Adrenal gland (tissue), 12 donors: ENCODE results near the gene HSD17B2. TPM values are rescaled to one million over a fixed set of nuclear protein-coding genes. Genes with fewer than 3 reads are reported as not detected.
A peak's percentile ranks its signal among the peaks of the same experiment; 100 is the strongest.

Experiments used
- DNase-seq, 7 donors: peaks; one replicate each; pipeline ENCODE4 v3.0.0-alpha.2; 2019 to 2020
- H3K27ac ChIP-seq, 5 donors: fragments of 200-600 bp; sonication (generic) in 4 of 5; 1 replicate in 3 of 5; 2 replicates in 2 of 5; pipeline versions ENCODE4 v1.5.1 to v1.8.0; 2016 to 2020; ENCODE audit warnings: mild to moderate bottlenecking in 1 of 5
- H3K27me3 ChIP-seq: fragments of 200-600 bp; 2 replicates; pipeline ENCODE4 v1.8.0; 2021
- H3K36me3 ChIP-seq, 2 donors: fragments of 200-600 bp; replicated peaks in 1 of 2; 1 replicate in 1 of 2; 2 replicates in 1 of 2; pipeline versions ENCODE4 v1.5.1 to v1.8.0; 2018 to 2022
- H3K4me1 ChIP-seq, 2 donors: fragments of 200-600 bp; replicated peaks in 1 of 2; 1 replicate in 1 of 2; 2 replicates in 1 of 2; pipeline versions ENCODE4 v1.5.1 to v1.8.0; 2018 to 2021
- H3K4me3 ChIP-seq, 4 donors: fragments of 200-600 bp; sonication (generic) in 3 of 4; one replicate each; pipeline ENCODE4 v1.5.1; 2016 to 2018
- H3K9me3 ChIP-seq, 3 donors: fragments of 200-600 bp; sonication (generic) in 1 of 3; replicated peaks in 1 of 3; 1 replicate in 2 of 3; 2 replicates in 1 of 3; pipeline versions ENCODE4 v1.5.1 to v1.8.0; 2016 to 2021
- POLR2A ChIP-seq, 2 donors: fragments of 450-650 bp; IDR thresholded peaks; one replicate each; pipeline ENCODE4 v1.6.1; 2017; ENCODE audit warnings: antibody characterized with exemption in 2 of 2, mild to moderate bottlenecking in 2 of 2, moderate library complexity in 1 of 2
- WGBS, 4 donors: extraction: QIAGEN DNeasy Blood & Tissue Kit in 2 of 4; methylation state at CpG; one replicate each; pipeline versions ENCODE4 v1.1.5 to v1.1.7; 2013 to 2017; 5-methylcytosine and 5-hydroxymethylcytosine counted together
- intact Hi-C, 2 donors: fragments of 100-400 bp; cut with DNase I; formaldehyde crosslinking; loops; one replicate each; pipeline versions ENCODE4 v1.14.1 to v1.15.0; 2022 to 2023
- polyA plus RNA-seq, 3 donors: library from polyadenylated mRNA; stranded (reverse); fragments of 200-250 nt in 2 of 3; fragments of 350-450 nt in 1 of 3; fragmentation: Illumina TruSeq in 1 of 3; extraction: RNeasy Lipid Tissue Mini Kit (QIAGEN cat#74804) in 1 of 3; gene quantifications; one replicate each; pipeline ENCODE4 v1.2.3, GENCODE V29; 2013 to 2014
- total RNA-seq, 9 donors: library from RNA; depleted of rRNA in 4 of 9; stranded (reverse); fragments of >200 nt in 4 of 9; fragments of 120-200 nt in 1 of 9; fragmentation: NEBNext Ultra II Directional in 1 of 9; extraction: Animal tissue kit (Norgen Biotek cat#: 25700) in 1 of 9; gene quantifications; one replicate each; pipeline versions ENCODE4 v1.1.0 to v1.2.4, GENCODE V29; 2013 to 2023
- TF ChIP-seq, protein P1 (sequence below), 6 experiments: fragments of 450-650 bp in 4 of 6; fragments of 200-600 bp in 2 of 6; sonication (generic) in 1 of 6; IDR thresholded peaks; 1 replicate in 5 of 6; 2 replicates in 1 of 6; pipeline versions ENCODE4 v1.5.1 to v1.8.0; 2016 to 2021; ENCODE audit warnings: antibody characterized with exemption in 6 of 6, mild to moderate bottlenecking in 2 of 6, moderate library complexity in 1 of 6
- donor health status: healthy with polysubstance abuse.
- donor health status: Bipolar disorder and iron deficiency.
- donor health status: DM: yes; HTN: yes; CAD: no.
- donor health status: DM: no; HTN: no; CAD: no.
- donor health status: DM: no; HTN: no; CAD: no.
- donor health status: DM: yes; HTN: yes; CAD: no.

HSD17B2 gene
- total and polyA plus RNA-seq, 12 donors: 0.10 to 0.16 TPM; not detected in 10

DNA sequence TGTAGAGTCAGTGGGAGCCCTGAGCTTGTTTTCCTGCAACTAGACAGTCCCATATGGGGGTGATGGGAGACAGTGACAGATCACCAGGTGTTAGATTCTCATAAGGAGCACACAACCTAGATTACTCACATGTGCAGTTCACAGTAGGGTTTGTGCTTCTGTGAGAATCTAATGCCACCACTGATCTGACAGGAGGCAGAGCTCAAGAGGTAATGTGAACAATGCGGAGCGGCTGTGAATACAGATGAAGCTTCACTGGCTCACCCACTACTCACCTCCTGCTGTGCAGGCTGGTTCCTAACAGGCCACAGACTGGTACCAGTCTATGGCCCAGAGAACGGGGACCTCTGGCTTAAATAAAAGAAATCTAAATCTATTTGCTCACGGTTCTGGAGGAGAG lies 10.2 kb upstream of the HSD17B2 start:
- Histone ChIP-seq H3K4me1 (no peaks in the 10 kb centered on the region), H3K27ac (no peak overlapping the region), H3K36me3 (no peaks in the 10 kb centered on the region), H3K4me3 (no peak overlapping the region), H3K9me3 (no peaks in the 10 kb centered on the region), H3K27me3 (no peaks in the 10 kb centered on the region)
- intact Hi-C loops: no loop called here
- TF ChIP-seq, protein P1, sequence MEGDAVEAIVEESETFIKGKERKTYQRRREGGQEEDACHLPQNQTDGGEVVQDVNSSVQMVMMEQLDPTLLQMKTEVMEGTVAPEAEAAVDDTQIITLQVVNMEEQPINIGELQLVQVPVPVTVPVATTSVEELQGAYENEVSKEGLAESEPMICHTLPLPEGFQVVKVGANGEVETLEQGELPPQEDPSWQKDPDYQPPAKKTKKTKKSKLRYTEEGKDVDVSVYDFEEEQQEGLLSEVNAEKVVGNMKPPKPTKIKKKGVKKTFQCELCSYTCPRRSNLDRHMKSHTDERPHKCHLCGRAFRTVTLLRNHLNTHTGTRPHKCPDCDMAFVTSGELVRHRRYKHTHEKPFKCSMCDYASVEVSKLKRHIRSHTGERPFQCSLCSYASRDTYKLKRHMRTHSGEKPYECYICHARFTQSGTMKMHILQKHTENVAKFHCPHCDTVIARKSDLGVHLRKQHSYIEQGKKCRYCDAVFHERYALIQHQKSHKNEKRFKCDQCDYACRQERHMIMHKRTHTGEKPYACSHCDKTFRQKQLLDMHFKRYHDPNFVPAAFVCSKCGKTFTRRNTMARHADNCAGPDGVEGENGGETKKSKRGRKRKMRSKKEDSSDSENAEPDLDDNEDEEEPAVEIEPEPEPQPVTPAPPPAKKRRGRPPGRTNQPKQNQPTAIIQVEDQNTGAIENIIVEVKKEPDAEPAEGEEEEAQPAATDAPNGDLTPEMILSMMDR (IDR thresholded peaks at IDR 0.05): no peak
- no peak for TF ChIP-seq POLR2A (IDR thresholded peaks at IDR 0.05)
- WGBS, 4 donors: 78 to 92% (median 85%) methylated on average over 4 of the region's 4 CpGs
- DNase-seq: no peak

DNA sequence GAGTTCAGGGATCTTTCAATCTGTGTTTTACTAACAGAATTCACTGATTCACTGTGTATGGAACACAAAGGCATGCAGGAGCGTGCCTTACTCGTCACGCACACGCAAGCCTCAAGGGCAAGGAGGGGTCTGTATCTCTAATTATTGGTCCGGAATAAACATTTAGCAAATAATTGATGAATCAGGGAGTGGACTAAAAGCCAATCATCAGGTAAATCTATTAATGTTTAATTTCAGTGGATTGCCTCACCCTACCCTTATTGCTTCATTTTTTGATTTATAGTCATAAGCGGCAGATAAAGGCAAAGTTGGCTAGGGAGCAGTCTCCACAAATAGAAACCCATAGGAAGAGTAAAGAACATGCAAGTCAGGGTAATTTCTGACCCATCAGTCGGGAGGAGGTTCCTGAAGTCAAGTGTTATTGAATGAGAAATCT lies 7.4 kb upstream of the HSD17B2 start:
- H3K4me3 ChIP-seq: no peak overlapping the region
- no peaks in the 10 kb centered on the region for H3K36me3 ChIP-seq
- intact Hi-C loops: no loop called here
- no peaks in the 10 kb centered on the region for H3K27me3 ChIP-seq
- WGBS, 4 donors: 65 to 80% (median 70%) methylated on average over 7 of the region's 7 CpGs
- no peaks in the 10 kb centered on the region for H3K9me3 ChIP-seq
- DNase-seq: no peak
- no peak overlapping the region for H3K27ac ChIP-seq
- TF ChIP-seq, protein P1 (IDR thresholded peaks at IDR 0.05): no peak
- TF ChIP-seq POLR2A (IDR thresholded peaks at IDR 0.05): no peak
- no peaks in the 10 kb centered on the region for H3K4me1 ChIP-seq

DNA sequence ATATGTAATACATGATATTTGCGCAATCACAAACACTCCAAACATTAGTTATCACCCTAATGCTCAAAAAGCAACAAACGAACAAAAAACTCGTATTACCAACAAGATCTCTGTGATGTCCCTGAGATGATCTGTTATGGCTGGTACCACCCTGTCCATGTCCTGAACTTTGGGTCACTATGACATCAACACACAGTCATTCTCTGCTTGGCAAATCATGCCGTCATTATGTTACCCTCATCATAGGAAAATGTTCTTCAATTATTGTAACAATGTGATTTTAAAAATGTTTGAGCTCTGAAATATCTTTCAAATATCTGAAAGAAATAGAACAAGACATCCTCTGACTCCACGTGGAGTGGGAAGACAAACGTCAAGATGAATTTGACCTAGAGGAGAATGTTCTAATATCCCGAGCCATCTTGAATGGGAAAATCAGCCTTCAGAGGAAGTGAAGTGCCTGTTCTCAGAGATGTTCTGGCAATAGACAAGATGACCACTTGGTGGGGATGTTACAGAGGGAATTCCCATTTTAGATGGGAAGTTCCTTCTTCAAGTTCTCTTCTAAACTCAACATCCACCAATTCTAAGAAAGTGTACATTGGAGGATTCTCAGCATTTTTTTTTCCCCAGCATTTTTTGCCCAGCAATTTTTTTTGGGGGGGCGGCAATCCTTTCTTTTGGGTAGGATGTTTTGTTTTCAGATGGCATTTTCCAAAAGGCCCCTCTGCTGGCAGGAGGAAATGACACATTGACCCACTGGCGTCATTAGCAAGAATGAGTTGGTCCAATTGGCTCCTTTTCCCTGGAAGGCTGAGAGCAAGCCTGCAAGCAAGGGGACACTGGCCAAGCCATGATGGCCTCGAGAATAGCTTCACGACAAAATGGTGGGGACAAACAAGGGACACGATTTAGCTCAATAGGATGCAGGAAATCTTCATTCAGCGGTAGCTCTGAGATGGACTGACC lies 3.7 kb upstream of the HSD17B2 start:
- WGBS, 4 donors: 53 to 60% (median 57%) methylated on average over 13 of the region's 13 CpGs

DNA sequence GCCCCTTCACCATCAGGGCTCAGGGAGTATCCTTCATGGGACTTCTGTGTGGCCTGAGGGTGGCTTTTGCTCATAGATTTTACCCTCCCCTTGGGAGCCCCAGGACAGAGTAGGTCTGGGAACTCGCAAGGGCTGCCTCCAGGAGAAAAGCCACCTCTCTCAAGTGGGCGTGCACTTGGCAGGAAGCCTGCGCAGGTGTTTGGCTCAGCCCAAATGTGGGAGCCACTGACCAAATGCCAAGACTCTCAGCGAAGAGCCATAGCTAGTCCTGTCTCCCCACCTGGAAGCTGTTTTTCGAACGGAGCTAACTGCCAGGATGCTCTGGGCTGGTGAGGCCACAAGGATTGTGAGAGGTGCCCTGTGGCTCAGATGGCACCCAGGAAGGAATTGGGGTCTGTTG lies 2.0 kb upstream of the HSD17B2 start:
- TF ChIP-seq POLR2A (IDR thresholded peaks at IDR 0.05): no peak
- TF ChIP-seq, protein P1 (IDR thresholded peaks at IDR 0.05): no peak
- no peak for DNase-seq
- 84 to 88% (median 85%) methylated on average over 4 to 6 of the region's 6 CpGs for WGBS, 4 donors
- Histone ChIP-seq H3K4me1 (no peaks in the 10 kb centered on the region), H3K27me3 (no peaks in the 10 kb centered on the region), H3K36me3 (no peaks in the 10 kb centered on the region), H3K4me3 (no peak overlapping the region), H3K9me3 (no peaks in the 10 kb centered on the region), H3K27ac (no peak overlapping the region)
- intact Hi-C loops: loop anchor here (2.0 to 5.0 kb wide), 2 partner anchors 194 to 199 kb away; no protein-coding TSS in a partner anchor

More for the DNA sequence above, 3.7 kb upstream of the HSD17B2 start:
- Histone ChIP-seq H3K27ac (no peak overlapping the region), H3K27me3 (no peaks in the 10 kb centered on the region), H3K4me3 (no peak overlapping the region), H3K9me3 (no peaks in the 10 kb centered on the region), H3K36me3 (no peaks in the 10 kb centered on the region), H3K4me1 (no peaks in the 10 kb centered on the region)
- DNase-seq: peak in 4 of 7 donors; percentile 19 to 36 (median 32)
- TF ChIP-seq, protein P1 (IDR thresholded peaks at IDR 0.05): peak; percentile 38 to 72 (median 65)
- TF ChIP-seq POLR2A (IDR thresholded peaks at IDR 0.05): no peak
- intact Hi-C loops: loop anchor here (2.0 to 5.0 kb wide), 2 partner anchors 195 to 201 kb away; no protein-coding TSS in a partner anchor
